Hindlimb muscle (tissue), 1 donor: ENCODE data around the gene STEAP4. TPM values are rescaled to one million over a fixed set of nuclear protein-coding genes. Genes with fewer than 3 reads are reported as not detected.
"Not testable (repeated sequence)": the region's sequence is repeated elsewhere in the genome, so short reads cannot be mapped to it uniquely, and the experiment has no call there.

Experiments used
- DNase-seq: peaks from one replicate; pipeline ENCODE4 v3.0.0-alpha.2; 2013
- polyA plus RNA-seq: library from polyadenylated mRNA; unstranded; fragments of 120-200 nt; gene quantifications from one replicate; pipeline ENCODE4 v1.2.1, GENCODE V29; 2013; ENCODE audit not compliant: insufficient read length

The STEAP4 gene
- polyA plus RNA-seq, 1 donor = 7.5 TPM

DNA sequence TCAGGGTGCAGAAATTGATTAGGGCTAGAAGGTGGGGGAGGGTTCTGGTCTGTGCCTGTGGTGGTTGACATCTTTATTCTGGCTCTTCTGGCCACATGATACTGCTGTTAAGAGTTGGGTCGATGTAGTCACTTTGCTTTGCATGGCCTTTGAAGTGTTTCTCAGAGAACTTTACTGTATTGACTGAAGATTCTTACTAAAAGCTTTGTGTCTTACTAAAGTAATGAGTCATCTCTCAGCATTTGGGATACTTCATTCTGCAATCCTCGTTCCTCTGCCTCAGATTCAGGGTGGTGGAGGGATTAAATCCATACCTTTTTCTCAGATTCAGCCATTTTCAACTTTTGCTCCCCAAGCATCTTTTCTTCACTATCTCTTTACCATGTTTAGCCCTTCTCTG is 38.6 kb downstream of the STEAP4 start:
- DNase-seq = no peak

- no peak for DNase-seq
Observed at GRCh38 chr7:88267421-88267820, 39.3 kb downstream of the STEAP4 start.

DNA sequence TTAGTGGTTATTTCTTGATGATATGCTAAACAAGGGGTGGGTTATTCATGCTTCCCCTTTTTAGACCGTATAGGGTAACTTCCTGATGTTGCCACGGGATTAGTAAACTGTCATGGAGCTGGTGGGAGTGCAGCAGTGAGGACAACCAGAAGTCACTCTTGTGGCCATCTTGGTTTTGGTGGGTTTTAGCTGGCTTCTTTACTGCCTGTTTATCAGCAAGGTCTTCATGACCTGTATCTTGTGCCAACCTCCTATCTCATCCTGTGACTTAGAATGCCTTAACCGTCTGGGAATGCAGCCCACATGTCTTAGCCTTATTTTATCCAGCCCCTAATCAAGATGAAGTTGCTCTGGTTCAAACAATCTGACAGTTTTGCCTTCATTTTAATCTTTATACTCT is 41.7 kb downstream of the STEAP4 start:
- DNase-seq = not testable (repeated sequence)

- DNase-seq = no peak
Observed at GRCh38 chr7:88262562-88262961, 44.1 kb downstream of the STEAP4 start.

DNA sequence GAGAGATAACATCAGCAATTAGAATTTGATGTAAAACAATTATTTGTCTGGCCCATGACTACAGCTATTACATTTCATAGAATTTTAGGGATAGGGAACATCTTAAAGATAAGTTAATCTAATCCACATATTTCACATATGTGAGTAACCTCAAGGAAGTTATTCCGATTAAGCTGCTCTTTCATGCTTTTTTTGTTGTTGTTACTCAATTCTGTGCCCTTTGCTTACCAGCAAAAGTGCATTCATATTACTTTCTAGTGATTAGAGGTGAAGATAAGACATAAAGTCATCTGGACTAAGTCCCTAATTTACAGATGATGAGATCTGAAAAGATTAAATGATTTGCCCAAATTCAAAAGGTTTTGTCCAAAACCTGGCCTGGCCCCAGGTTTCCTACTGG is 46.0 kb downstream of the STEAP4 start:
- DNase-seq = no peak

DNA sequence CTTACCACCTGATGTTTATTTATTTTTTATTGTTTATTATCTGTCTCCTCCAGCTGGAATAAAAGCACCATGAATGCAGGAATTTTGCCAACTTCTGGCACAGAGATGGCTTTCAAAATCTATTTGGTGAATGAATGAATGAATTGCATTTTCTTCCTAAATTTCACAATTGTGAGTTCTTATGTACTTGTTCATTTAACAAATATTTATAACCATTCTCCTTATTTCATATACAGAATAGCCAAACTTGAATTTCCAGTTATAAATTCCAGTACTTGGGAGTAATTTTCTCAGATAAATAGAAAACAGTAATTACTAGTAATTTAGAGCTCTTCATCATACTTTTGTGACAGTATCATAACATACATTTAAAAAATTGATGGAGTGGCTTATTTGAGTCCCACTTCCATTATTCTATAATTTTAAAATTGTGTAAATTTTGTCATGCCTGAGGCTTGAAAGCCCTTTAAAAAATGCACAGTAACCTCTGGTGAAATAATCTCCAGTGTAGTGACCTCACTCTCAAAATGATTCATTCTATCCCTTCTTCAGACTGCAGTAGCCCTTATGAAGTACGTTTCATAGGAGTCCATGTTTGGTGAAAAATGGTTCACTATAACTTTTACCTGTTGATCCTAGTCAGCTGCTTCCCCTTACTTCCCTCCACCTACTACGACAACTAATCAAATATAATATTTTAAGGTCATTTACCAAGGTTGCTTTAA is 46.9 kb downstream of the STEAP4 start:
- no peak for DNase-seq

DNA sequence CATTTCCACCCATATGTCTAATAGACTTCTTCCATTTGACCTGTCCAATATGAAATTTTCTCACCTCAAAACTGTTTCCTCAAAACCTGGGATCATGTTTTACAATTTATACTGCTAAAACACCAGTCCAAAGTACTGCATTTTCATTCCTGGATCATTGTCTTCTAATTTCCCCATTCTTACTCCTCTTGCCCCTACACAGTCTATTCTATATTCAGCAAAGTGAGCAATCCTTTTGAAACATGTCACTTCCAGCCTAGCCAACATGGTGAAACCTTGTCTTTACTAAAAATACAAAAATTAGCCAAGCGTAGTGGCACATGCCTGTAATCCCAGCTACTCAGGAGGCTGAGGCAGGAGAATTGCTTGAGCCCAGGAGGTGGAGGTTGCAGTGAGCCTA is 48.4 kb downstream of the STEAP4 start:
- DNase-seq = not testable (repeated sequence)

GRCh38 chr7:88256906-88257305 is 49.8 kb downstream of the STEAP4 start:
- no peak for DNase-seq

DNA sequence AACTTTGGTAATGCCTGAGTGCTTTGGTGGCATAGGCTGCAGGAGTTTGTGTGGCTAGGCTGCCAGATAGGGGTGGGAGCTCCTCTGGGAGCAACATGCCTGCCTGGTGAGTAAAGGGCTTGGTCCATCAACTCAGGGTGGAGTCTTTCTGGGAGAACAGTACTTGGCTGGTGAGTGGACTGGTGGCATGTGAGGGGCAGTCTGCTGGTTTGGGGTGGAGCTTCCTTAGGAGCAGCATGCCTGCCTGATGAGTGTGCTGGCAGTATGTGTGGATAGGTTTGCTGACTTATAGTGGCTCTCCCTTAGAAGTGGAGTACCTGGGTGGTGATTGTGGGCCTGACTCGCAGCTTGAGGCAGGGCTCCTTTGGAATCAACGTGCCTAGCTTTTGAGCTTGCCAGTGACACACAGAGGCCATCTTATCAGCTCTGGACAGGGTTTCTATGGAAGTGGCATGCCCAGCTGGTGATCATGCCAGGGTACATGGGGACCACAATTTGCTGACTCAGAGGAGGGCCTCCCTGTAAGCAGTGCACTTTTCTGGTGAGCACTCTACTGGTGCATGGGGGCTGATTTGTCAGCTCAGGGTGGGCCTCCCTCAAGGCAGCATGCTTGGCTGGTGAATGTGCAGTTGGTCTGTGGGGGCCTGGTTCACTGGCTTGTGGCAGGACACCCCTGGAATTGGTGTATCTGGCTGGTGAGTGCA is 51.8 kb downstream of the STEAP4 start:
- no peak for DNase-seq

DNA sequence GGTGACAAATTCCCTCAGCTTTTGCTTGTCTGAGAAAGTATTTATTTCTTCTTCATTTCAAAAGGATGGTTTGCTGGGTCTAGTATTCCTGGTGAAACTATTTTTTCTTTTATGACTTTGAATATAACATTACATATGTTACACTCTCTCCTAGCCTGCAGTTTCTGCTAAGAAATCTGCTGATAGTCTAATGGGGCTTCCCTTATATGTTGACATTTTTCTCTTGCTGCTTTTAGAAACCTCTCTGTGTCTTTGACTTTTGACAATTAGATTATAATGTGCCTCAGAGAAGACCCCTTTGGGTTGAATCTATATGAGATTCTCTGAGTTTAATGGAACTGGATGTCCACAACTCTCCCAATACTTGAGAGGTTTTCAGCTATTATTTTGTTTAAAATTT is 53.1 kb downstream of the STEAP4 start:
- no peak for DNase-seq

DNA sequence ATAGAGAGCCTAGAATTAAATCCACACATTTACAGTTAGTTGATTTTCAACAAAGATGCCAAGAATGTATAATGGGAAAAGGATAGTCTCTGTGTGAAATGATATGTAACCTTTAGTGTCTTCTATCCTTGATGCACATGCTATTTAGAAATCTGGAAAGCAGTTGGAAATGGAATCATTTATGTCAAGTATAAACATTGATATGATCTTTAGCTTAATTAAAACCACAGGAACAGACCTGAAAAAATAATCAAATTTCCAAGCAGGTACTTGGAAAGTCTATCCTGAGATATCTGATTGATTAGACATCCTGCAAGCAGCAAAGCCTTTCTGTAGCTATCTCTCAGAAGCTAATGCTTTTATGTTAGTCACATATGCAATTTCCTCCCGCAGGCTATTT is 62.4 kb downstream of the STEAP4 start:
- DNase-seq = no peak

DNA sequence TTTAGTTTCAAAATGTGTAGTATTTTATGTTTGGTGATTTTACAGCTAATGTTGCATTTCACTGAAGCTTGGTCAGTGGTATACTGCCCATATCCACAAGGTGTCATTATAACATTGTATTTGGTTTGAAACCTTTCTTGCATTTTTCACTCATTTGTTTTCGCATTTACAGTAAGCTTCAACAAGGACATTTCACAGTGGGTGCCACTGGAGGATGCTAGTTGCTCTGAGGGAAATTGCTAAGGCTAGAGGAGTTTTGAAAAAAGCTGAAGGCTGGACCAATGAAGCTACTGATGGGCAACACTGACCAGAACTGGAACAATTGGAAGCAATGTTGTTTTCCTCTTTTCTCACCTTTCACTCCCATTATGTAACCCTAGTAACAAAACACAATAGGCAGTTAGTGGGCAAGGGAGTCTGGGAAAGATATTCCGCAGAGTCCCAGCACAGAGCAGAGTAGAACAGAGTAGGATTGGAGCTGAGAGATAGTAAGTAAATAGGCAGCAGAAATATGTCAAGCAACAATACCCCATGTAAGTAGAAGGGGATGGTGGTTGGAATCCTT is 63.3 kb downstream of the STEAP4 start:
- DNase-seq = peak; percentile 37

- no peak for DNase-seq
Observed at GRCh38 chr7:88239852-88240251, 66.8 kb downstream of the STEAP4 start.

GRCh38 chr7:88233828-88234227 is 72.9 kb downstream of the STEAP4 start:
- DNase-seq = no peak

DNA sequence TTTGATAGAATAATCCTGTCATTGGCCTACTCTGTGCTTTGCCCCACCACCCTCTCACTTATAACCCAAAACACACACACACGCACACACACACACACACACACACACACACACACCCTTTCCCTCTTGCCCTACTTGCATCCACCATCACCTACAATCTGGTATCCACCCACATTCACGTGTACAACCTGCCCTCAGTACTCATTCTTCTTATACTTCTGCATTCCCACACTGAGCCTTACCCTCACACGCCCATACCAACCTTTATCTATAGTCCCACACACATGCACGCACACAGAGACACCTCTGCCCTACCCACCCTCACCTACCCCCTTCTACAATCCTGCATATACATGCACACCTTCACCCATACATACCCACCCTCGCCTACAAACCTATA is 76.0 kb downstream of the STEAP4 start:
- DNase-seq = no peak

DNA sequence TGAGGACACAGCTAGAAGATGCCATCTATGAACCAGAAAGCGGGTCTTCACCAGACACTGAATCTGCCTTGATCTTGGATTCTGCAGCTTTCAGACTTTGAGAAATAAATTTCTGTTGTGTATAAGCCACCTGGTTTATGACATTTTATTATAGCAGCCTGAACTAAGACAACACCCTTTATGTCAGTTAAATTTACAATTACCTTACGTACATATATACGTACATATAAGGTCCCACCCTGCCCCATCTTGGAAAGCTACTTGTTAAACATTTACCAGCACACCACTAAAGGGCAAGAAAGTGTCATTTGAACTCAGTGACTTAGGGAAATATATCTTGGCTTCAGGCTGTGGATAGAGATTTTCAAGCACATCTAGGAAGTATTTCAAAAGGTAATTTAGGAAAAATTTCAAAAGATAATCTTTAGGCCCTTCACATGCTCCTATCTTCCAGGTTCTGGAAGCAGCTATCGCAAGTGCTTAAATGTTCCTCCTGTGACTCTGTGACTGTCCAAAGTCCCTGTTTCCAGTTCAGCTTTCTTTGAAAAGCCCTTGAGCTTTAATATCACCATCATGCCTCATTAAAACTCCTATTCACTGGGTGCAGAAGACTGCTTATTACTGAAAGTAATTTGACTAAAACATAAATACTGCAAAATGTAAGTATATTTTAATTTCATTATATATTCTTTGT is 77.2 kb downstream of the STEAP4 start:
- no peak for DNase-seq

DNA sequence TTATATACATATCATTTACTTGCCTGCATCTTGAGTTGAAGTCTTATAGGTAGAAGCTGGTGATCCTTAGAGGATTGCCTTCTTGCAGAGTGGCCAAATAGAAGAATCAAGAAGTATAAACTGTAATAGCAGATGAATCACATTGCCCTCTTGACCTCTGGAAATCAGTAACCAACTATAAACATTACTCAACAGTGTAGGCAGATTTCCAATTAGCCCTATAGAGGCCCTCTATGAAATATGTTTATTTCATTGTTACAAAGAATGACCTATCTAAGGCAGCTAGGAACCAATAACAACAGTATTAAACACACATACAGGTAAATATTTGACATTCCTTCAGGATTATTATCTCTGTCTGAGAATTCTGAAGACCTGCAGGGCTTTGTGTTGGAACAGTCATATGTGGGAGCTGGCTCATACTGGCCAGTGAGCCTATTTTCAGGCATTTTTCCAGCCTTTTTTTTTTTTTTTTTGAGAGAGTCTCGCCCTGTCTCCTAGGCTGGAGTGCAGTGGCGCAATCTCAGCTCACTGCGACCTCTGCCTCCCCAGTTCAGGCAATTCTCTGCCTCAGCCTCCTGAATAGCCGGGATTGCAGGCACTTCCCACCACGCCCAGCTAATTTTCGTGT is 79.7 kb downstream of the STEAP4 start:
- DNase-seq = no peak

- DNase-seq = no peak
Observed at GRCh38 chr7:88226201-88226600, 80.5 kb downstream of the STEAP4 start.

DNA sequence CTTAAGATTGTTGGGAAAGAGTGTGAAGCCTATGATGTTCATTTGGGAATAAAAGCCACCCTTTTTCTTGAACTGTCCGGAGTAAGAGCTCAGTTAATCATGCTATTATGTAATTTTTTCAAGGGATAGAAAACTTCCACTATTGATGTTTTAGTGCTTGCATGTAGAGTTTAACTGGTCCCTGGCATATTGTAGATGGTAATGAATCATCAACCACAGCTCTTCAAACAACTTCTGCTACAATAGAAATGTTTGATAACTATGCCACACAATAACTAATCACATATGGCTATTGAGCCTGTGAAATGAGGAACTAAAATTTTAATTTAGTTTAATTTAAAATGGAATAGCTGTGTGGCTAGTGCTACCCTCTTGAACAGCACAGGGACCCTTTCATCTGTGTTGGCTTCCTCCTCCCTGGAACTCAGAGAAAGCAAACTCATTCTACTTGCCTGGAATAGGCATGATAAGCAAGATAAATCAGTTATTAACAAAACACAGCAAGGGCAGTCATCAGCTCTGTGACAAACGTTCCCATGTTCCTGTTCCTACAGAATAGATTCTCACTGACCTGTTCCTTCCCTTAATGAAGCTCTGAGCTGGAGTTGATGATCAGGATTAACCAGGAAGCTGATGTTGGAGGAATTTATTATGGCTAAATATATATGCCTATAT is 82.0 kb downstream of the STEAP4 start:
- DNase-seq = no peak

DNA sequence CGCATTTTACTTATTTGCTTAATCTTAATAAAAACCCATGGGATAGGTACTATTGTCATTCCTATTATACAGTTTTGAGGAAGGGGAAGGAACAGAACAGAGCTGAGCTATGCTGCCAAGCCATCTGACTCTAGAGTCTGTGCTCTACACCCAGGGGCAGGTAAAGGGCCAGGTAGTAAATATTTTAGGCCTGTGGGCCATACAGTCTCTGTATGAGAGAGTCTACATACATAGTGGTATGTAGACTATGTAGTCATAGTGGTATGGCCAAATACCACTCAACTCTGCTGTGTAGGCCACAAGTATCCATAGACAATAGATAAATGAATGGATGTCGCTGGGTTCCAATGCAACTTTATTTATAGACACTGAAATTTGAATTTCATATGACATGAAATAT is 83.4 kb downstream of the STEAP4 start:
- no peak for DNase-seq
